GM19397 (cell line): Measurements from ENCODE around the gene NDST3.

Experiments
- ATAC-seq: cut with Tn5 transposase; IDR thresholded peaks from one replicate; pipeline ENCODE4 v1.9.1; 2021; ENCODE audit warnings: mild to moderate bottlenecking, moderate library complexity; ENCODE audit not compliant: unreplicated experiment

NDST3 gene

DNA sequence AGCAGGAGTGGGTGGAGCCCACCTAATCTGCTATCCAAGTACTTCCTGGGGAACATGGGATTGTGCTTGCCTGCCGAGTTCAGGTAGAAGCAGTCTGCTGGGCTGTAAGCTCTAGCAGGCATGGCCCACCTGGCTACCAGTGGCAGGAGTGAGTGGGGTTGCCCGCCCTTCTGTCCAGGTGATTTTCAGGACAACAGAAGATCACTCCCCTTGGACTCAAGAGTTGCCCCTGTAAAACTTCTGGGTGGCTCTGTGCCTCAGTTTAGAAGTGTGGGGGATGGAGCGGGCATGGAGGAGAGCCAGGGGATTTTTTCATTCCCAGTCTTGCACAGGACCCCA is 43.5 kb downstream of the NDST3 start:
- no peak for ATAC-seq

DNA sequence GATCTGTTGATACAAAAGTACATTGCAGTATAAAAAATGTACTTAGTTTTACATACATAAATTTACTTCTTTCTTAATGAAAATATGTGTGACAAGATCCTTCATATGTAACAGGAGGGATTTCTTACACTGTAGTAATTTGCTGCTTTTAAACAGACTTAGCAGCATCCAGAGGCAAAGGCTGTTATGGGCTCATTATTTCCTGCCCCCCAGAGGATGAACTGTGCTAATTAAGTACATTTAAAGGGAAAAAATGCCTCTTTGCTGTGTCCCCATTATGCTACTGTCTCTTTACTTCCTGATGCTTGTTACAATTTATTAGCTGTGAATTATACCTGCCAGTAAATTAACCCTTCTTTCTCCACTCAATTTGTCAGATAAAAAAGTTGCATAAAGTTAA is 47.1 kb downstream of the NDST3 start:
- no peak for ATAC-seq

DNA sequence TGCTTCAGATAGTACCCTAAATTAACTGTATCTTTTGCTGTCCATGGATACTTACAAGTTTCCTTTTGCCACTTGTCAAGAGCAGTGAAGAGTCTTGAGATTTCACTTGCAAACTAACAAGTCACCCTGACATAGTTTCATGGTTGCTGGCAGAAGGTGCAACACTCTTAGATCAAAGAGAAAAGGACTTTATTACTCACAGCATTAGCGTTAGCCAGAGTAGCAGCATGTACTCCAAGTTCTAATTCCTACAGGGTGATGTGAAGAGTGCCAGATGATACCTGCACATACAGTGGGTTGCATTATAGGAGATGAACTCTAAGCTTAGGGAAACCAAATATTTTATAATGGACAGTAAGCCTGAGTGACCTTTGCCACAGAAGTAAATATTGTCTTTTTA is 47.9 kb downstream of the NDST3 start:
- no peak for ATAC-seq

DNA sequence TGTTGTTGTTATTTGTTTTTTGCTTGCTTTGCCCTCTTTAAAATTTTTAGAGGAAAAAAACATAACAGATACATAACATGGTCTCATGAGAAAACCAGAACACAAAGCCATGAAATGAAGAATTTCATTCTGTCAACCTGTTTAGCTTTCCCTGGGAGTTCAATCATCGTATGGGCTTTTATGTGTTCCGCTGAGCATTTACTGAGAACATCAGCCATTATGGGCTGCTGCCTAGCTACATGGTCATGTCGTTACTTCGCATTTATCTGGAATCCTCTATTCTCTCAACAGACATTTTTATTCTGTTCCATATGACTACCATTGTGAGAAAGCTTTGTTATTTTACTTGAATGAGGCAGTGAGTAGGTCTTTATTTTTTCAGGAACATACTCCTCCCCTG is 51.4 kb downstream of the NDST3 start:
- no peak for ATAC-seq

DNA sequence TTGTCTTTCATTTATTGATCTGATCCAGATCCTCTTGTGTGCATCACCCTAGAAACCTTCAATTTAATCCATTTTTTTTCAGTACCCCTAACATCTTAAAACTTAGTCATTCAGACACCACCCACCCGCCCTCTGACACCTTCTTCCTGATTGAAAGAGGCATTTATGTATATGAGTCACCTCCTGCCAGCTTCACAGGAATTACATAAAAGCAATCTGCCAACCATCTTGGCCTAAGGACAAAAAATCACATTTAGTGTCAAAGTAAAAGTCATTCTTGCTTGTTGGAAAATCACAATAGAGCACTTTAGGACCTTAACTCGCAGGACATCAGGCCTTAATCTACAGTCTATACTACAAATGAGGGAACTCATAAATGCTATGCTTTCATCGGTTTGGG is 52.1 kb downstream of the NDST3 start:
- no peak for ATAC-seq

DNA sequence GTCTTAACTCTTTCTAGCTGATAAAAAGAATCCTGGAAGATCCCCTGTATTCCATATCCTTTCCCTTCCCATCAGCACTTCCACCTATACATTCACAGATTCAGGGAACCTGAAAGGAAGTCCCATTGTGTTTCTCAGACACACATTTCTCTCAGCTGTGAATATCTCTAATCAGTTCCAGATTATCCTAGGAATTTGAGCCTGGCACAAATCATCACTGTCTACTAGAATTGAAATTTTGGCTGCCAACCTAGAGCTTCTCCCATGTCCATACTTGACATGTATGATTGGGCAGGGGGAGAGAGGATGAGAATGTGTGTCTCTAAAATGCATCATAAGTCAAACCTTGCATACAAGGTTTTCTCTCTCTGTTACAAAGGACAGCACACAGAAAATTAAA is 53.1 kb downstream of the NDST3 start:
- ATAC-seq, result no peak

DNA sequence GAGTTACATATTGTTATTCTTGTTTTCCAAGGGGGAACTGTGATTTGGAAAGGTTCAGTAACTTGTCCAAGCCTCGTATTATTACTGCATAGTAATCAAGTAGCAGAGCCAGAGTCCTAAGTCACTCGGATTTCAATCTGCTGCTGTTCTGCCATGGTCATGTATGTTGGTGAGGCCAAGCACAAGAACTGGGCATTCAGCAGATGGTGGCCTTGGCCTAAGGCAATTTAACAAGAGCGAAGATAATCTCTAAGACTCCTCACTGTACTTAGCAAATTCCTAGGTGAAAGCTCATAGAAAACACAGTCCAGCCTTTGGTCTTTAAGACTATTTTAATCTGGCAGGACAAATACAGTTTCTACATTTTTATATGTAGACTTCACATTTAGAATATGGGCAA is 64.8 kb downstream of the NDST3 start:
- no peak for ATAC-seq

DNA sequence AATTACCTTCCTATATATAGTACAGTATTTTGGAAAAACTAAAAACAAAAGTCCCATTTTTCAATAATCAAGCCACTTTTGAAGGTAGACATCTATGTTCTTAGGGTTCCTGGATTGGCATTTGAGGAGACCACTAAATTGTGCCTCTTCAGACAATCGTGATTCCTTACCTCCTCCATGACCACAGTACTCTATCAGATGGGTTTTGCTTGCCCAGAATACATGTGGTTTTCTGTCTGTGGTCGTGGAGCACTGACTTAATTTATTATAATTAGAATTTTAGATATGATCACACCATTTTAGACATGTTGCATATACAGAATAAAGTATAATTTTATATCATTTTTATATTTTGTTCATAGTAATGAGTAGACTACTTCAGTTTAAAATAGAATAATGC is 67.9 kb downstream of the NDST3 start:
- ATAC-seq, result no peak

DNA sequence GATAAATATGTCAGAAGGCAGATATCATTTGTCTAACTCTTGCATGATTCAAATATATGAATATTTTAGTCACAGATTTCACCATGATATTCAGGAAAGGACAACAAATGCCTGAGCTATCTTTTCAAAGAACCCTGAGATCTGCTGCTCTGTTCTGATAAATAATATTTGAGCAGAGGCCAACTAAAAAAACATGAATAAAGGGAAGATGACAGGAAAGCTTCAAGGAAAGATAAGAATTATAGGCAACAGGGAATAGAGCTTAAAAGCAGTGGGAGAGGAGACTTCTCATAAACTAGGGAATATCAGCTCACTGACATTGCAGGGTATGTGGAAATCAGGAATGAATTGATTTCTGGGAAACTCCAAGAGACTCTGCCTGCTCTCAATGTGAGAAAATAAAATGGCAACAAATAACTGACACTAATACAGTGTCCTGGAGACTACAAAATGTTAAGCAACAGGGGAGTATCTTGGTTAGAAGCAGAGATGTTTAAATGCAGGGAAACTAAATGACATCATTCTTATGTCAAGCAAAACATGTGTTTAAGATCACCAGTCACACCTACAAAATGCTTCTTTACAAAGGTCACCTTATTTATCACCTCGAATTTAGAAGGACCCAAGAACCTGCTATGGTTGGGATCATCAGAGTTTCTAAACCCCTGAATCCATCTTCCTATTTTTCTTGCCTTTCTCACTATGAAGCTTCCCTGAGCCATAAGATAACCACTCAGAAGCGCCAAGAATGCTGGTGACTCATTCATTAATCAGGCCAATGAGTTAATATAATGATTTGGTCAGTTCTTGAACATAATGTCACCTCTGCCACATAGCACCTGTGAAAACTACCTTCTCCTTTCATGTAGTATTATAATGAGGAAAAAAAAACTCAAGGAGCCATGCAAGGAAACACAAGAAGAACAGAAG is 78.1 kb downstream of the NDST3 start:
- ATAC-seq, result no peak

DNA sequence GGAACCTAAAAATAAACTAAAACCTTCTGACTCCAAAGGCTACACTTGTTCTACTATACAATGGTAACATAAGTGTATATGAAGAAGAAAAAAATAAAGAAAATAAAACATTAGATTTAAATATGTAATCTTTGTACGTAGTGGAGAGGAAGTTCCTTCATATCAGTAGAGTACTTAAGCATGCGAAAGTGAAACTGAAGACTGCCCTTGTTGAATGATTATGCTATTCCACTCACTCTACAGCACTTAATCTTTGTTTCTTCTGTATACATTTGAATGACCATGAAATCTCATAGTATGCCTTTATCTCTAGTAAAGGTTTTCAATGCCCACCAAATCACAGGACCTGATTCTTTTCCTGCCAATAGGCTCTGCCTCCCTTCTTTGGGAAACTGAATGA is 78.9 kb downstream of the NDST3 start:
- ATAC-seq, result peak; percentile 70

DNA sequence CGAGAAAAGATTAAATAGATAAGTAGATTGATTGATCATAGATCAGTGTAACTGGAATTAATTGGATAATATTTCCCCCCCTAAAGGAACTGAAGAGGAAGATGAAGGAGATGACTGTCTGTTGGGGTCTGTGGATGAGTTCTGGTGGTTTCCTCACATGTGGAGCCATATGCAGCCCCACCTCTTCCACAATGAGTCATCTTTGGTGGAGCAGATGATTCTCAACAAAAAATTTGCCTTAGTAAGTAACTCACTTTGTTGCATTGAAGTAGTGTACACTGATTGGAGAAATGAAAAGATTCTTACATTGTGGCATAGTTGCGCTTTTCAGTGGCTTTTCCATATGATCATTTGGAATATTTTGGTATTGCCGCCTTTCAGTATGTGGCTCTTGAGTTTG is 80.4 kb downstream of the NDST3 start:
- no peak for ATAC-seq

DNA sequence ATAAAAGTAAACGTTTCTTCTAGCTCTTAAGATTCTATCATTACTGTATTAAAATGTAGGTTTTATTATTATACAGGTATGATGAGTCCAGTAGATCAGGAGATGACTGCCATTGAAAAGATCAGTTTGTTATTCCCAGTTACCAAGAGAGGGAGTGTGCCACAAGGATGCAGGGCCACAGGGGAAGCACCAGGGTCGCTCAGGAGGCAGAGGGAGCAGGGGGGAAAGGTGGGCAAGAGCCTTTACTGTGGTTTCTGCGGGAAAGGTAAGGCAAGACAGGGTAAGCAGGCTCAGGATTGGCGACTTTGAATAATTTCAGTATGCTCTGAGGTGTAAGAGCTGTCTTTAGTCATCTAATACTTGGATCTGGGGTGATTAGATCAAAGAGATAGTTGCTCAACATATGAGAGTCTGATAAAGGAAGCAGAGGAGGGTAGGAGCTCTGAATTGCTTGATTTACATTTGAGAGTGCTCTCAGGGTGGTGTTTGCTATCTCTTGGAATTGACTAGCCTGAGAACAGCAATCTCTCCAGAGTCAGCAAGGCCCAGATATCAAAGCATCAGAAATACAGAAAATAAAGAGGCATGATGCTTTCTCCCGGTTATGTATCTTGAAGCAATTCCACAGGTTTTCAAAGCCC is 86.0 kb downstream of the NDST3 start:
- no peak for ATAC-seq

DNA sequence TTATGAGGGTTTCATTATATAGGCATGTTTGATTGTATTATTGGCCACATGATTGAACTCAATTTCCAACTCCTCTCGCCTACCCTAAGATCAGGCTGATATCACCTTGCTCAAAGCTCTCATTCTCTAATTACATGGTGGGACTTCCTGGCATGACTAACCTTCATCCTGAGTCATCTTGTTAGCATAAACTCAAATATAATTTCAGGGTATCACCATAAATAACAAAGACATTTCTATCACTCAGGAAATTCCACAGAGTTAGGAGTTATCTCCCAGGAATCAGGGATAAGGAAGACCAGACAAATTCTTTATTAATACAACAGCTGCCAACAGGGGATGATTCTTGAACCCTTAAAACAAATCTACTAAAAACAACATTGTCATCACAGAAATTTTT is 90.7 kb downstream of the NDST3 start:
- ATAC-seq, result no peak

DNA sequence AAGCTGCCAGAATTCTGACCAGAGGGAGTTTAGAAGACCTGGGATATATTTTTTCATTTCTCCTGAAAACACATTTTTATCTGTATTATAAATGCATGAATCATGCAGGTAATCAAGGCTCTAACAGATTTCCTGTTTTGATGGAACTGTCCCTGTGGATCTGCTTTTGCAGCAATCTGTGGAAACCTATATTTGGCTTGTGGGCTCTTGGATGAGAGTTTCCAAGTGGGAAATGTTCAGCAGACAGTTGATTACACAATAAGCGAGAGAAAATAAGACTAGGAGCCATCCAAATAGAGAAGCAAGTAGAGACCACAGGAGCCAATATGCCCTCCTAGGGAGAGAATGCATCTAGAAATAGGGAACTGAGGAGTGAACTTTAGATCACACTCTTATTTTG is 105.0 kb downstream of the NDST3 start:
- ATAC-seq, result no peak

DNA sequence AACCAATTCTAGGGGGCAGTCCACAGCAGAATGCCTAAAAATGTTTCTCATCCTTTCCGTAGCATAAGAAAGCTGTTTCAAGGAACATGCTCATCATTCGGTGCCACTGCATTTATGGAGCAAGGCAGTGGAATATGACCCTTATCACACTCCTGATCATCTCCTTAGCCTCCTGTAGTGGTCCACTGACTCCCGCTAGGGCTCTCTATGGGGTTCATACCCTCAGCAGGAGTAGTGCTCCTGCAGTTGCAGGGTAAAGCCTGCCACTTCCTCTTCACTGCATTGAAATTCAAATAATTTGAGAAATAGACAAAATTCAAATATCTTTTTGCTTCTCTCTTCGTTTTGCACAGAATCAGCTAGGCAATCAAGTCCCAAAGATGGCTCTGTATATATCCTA is 107.0 kb downstream of the NDST3 start:
- no peak for ATAC-seq

DNA sequence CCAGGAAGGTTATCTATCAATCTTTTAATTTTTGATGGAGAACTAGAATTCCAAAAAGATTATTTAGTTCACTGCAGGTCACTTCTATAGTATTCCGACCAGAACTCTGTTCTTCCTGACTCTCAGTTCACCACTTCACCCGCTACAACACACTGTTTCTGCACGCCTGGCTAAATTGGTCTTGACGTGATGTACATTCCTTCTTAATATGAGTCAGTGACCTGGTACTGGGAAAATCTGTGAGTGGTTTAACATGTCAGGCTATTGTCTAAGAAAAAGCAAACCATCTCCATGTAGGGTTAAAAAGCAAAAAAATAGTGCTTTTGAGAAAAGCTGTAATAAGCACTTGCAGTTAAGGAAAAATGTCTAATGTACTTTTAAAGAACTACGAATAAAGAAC is 120.4 kb downstream of the NDST3 start:
- no peak for ATAC-seq

DNA sequence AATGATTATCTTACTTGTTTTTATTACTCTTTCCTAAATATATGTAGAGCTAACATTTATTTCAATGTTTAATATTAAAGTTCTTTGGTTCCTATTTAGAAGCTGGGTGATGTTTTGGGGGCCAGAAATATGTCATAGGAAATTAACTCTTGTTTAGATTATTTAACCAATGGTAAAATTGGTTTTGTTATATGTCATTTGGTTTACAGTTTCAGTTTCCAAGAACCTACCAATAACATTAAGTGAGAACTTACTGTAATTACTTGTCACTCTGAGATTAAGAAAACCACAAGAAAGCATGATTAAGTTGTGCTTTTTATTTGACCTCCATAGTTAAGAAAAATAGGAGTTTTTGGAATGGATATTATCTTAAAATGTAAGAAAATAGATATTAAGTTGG is 121.2 kb downstream of the NDST3 start:
- ATAC-seq, result no peak

DNA sequence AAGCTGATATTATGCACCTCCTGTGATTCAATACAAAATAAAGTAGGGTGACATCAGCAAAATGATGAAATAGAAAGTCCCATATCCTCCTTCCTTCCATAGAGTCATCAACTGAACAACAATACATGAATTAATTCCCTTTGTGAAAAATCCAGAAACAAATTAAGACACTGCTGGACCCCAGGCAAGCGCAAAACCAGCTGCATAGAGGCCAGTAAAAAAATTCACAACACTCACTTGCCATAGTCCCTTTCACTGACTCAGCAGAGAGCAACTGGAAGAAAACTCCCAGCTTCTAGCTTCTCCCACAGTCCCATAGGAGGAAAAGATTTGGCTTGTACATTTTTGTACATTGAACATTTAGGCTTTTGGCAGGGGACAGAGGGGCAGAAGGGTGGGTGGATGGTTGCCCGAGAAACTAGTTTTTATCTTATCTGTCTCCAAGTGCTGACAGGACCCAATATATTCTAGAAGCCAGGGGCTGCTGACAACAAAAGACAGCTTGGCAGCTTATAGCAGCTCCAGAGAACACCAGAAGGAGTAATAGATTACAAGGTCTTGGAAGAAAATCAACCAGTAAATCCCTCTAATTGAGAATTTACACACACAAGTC is 124.6 kb downstream of the NDST3 start:
- ATAC-seq, result no peak

DNA sequence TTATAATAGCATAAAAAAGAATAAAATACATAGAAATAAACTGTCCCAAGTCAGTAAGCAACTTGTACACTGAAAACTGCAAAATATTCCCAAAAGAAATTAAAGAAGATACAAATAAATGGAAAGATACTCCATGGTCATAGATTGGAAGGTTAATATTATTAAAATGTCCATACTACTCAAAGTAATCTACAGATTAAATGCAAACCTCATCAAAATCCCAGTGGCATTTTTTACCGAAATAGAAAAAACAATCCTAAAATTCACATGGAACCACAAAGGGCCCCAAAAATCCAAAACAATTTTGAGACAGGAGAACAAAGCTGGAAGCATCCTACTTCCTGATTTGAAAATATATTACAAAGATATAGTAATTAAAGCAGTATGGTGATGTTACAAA is 133.0 kb downstream of the NDST3 start:
- ATAC-seq, result no peak

DNA sequence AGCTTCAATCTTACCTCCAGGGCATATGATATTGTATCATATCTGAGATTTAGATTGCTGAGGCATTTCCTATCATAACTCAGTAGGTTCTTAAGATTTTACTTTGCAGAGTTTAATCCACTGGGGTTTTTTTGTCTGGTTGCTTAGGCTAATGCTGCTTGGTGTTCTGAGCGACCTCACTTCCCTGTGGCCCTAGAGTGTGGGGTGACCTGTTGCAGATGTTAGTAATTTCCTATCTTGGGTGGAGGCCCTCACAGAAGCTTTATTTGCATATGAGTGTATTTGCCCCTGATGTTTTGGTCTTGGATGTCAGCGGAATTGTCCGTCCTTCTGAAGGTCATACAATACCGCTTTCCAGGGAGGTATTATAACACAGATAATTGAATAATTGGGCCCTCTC is 137.1 kb downstream of the NDST3 start:
- ATAC-seq, result no peak

DNA sequence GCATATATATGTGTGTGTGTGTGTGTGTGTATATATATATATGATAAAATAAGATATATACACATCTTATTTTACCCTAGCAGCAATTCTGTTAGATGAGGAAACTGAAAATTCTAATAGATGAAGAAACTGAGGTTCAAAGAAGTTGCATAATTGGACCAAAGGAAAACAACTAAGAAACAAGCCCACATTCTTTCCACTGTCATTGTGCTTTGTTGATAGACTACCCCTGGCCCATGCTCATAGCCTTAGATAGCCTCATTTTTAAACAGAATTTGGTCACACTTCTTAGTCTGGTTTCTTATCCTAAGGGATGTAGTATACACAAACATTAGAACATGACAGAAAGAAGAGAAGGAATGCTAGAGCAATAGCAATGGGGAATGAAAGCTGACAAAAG is 138.8 kb downstream of the NDST3 start:
- no peak for ATAC-seq
